Measurements from ENCODE around the gene GNB1.

The GNB1 gene

GRCh38 chr1:1768249-1768992, 122.5 kb downstream of the GNB1 start:
- H3K36me3 ChIP-seq (ENCODE audit: control insufficient read depth, insufficient read depth, low read length), result peaks cover 86% of the 10 kb centered on the region
- H3K27ac ChIP-seq (ENCODE audit: low read depth, low read length, severe bottlenecking), result no peak overlapping the region
- H3K9me3 ChIP-seq (ENCODE audit: control insufficient read depth, low read length), result peaks cover 10% of the 10 kb centered on the region
- H3K4me1 ChIP-seq (ENCODE audit: control insufficient read depth, insufficient read depth, low read length, poor library complexity, severe bottlenecking), result no peaks in the 10 kb centered on the region
- no peak overlapping the region for H3K4me3 ChIP-seq (ENCODE audit: extremely low read depth, insufficient read depth, low read length, poor library complexity, severe bottlenecking)
- 89 to 100% methylated on average over 3 to 5 of the region's 7 CpGs for WGBS, 2 experiments (ENCODE audit: insufficient coverage in 2 of 2)

GRCh38 chr1:1764876-1765470, 125.9 kb downstream of the GNB1 start:
- WGBS, 2 experiments (ENCODE audit: insufficient coverage in 2 of 2), result 94 to 97% methylated on average over 16 to 22 of the region's 23 CpGs
- Histone ChIP-seq H3K4me1 (ENCODE audit: control insufficient read depth, insufficient read depth, low read length, poor library complexity, severe bottlenecking) (peaks cover 6% of the 10 kb centered on the region), H3K27ac (ENCODE audit: low read depth, low read length, severe bottlenecking) (no peak overlapping the region), H3K4me3 (ENCODE audit: extremely low read depth, insufficient read depth, low read length, poor library complexity, severe bottlenecking) (no peak overlapping the region), H3K36me3 (ENCODE audit: control insufficient read depth, insufficient read depth, low read length) (peaks cover 86% of the 10 kb centered on the region), H3K9me3 (ENCODE audit: control insufficient read depth, low read length) (no peaks in the 10 kb centered on the region)

GRCh38 chr1:1763657-1764621, 126.9 kb downstream of the GNB1 start:
- Histone ChIP-seq H3K36me3 (ENCODE audit: control insufficient read depth, insufficient read depth, low read length) (peaks cover 88% of the 10 kb centered on the region), H3K9me3 (ENCODE audit: control insufficient read depth, low read length) (no peaks in the 10 kb centered on the region), H3K4me1 (ENCODE audit: control insufficient read depth, insufficient read depth, low read length, poor library complexity, severe bottlenecking) (peaks cover 6% of the 10 kb centered on the region), H3K4me3 (ENCODE audit: extremely low read depth, insufficient read depth, low read length, poor library complexity, severe bottlenecking) (no peak overlapping the region), H3K27ac (ENCODE audit: low read depth, low read length, severe bottlenecking) (no peak overlapping the region)
- 93 to 97% methylated on average over 25 to 29 of the region's 32 CpGs for WGBS, 2 experiments (ENCODE audit: insufficient coverage in 2 of 2)

GRCh38 chr1:1761504-1762376, 129.1 kb downstream of the GNB1 start:
- 95 to 100% methylated on average over 15 to 19 of the region's 23 CpGs for WGBS, 2 experiments (ENCODE audit: insufficient coverage in 2 of 2)
- peaks cover 87% of the 10 kb centered on the region for H3K36me3 ChIP-seq (ENCODE audit: control insufficient read depth, insufficient read depth, low read length)
- no peaks in the 10 kb centered on the region for H3K9me3 ChIP-seq (ENCODE audit: control insufficient read depth, low read length)
- H3K4me3 ChIP-seq (ENCODE audit: extremely low read depth, insufficient read depth, low read length, poor library complexity, severe bottlenecking), result no peak overlapping the region
- peaks cover 6% of the 10 kb centered on the region for H3K4me1 ChIP-seq (ENCODE audit: control insufficient read depth, insufficient read depth, low read length, poor library complexity, severe bottlenecking)
- H3K27ac ChIP-seq (ENCODE audit: low read depth, low read length, severe bottlenecking), result no peak overlapping the region

- WGBS, 2 experiments (ENCODE audit: insufficient coverage in 2 of 2), result 98% methylated on average over 10 of the region's 10 CpGs
Measured at GRCh38 chr1:1760715-1761114, 130.2 kb downstream of the GNB1 start.

GRCh38 chr1:1760345-1760650, 130.6 kb downstream of the GNB1 start:
- Histone ChIP-seq H3K4me3 (ENCODE audit: extremely low read depth, insufficient read depth, low read length, poor library complexity, severe bottlenecking) (no peak overlapping the region), H3K36me3 (ENCODE audit: control insufficient read depth, insufficient read depth, low read length) (peaks cover 88% of the 10 kb centered on the region), H3K4me1 (ENCODE audit: control insufficient read depth, insufficient read depth, low read length, poor library complexity, severe bottlenecking) (peaks cover 6% of the 10 kb centered on the region), H3K27ac (ENCODE audit: low read depth, low read length, severe bottlenecking) (no peak overlapping the region), H3K9me3 (ENCODE audit: control insufficient read depth, low read length) (no peaks in the 10 kb centered on the region)
- 92 to 97% methylated on average over 20 of the region's 20 CpGs for WGBS, 2 experiments (ENCODE audit: insufficient coverage in 2 of 2)

More at GRCh38 chr1:1760715-1761114, 130.2 kb downstream of the GNB1 start:
- Histone ChIP-seq H3K36me3 (ENCODE audit: control insufficient read depth, insufficient read depth, low read length) (peaks cover 87% of the 10 kb centered on the region), H3K27ac (ENCODE audit: low read depth, low read length, severe bottlenecking) (no peak overlapping the region), H3K4me3 (ENCODE audit: extremely low read depth, insufficient read depth, low read length, poor library complexity, severe bottlenecking) (no peak overlapping the region), H3K9me3 (ENCODE audit: control insufficient read depth, low read length) (no peaks in the 10 kb centered on the region), H3K4me1 (ENCODE audit: control insufficient read depth, insufficient read depth, low read length, poor library complexity, severe bottlenecking) (peaks cover 6% of the 10 kb centered on the region)

GRCh38 chr1:1759456-1760344, 131.2 kb downstream of the GNB1 start:
- peaks cover 6% of the 10 kb centered on the region for H3K4me1 ChIP-seq (ENCODE audit: control insufficient read depth, insufficient read depth, low read length, poor library complexity, severe bottlenecking)
- H3K4me3 ChIP-seq (ENCODE audit: extremely low read depth, insufficient read depth, low read length, poor library complexity, severe bottlenecking), result no peak overlapping the region
- peaks cover 87% of the 10 kb centered on the region for H3K36me3 ChIP-seq (ENCODE audit: control insufficient read depth, insufficient read depth, low read length)
- WGBS, 2 experiments (ENCODE audit: insufficient coverage in 2 of 2), result 95 to 97% methylated on average over 29 to 33 of the region's 37 CpGs
- no peaks in the 10 kb centered on the region for H3K9me3 ChIP-seq (ENCODE audit: control insufficient read depth, low read length)
- H3K27ac ChIP-seq (ENCODE audit: low read depth, low read length, severe bottlenecking), result no peak overlapping the region

GRCh38 chr1:1758692-1759455, 132.0 kb downstream of the GNB1 start:
- Histone ChIP-seq H3K27ac (ENCODE audit: low read depth, low read length, severe bottlenecking) (no peak overlapping the region), H3K4me1 (ENCODE audit: control insufficient read depth, insufficient read depth, low read length, poor library complexity, severe bottlenecking) (peaks cover 6% of the 10 kb centered on the region), H3K9me3 (ENCODE audit: control insufficient read depth, low read length) (no peaks in the 10 kb centered on the region), H3K36me3 (ENCODE audit: control insufficient read depth, insufficient read depth, low read length) (peaks cover 89% of the 10 kb centered on the region), H3K4me3 (ENCODE audit: extremely low read depth, insufficient read depth, low read length, poor library complexity, severe bottlenecking) (no peak overlapping the region)
- WGBS, 2 experiments (ENCODE audit: insufficient coverage in 2 of 2), result 94 to 97% methylated on average over 27 to 28 of the region's 34 CpGs

- Histone ChIP-seq H3K27ac (ENCODE audit: low read depth, low read length, severe bottlenecking) (no peak overlapping the region), H3K4me1 (ENCODE audit: control insufficient read depth, insufficient read depth, low read length, poor library complexity, severe bottlenecking) (peaks cover 6% of the 10 kb centered on the region), H3K9me3 (ENCODE audit: control insufficient read depth, low read length) (no peaks in the 10 kb centered on the region), H3K4me3 (ENCODE audit: extremely low read depth, insufficient read depth, low read length, poor library complexity, severe bottlenecking) (no peak overlapping the region), H3K36me3 (ENCODE audit: control insufficient read depth, insufficient read depth, low read length) (peaks cover 88% of the 10 kb centered on the region)
- 93 to 96% methylated on average over 16 to 26 of the region's 27 CpGs for WGBS, 2 experiments (ENCODE audit: insufficient coverage in 2 of 2)
Measured at GRCh38 chr1:1758059-1758621, 132.7 kb downstream of the GNB1 start.
